ENCODE results near the gene SSTR4.

- TF ChIP-seq CTCF (IDR thresholded peaks at IDR 0.05) (no peak), POLR2A (IDR thresholded peaks at IDR 0.05) (no peak)
Measured at GRCh38 chr20:23065266-23066201, 30.4 kb downstream of the SSTR4 start.
